Fibroblast of pulmonary artery (primary cell): Measurements from ENCODE around the gene RPL35A.

Experiments
- DNase-seq: peaks from one replicate; pipeline ENCODE4 v3.0.0-alpha.2; 2010; ENCODE audit warnings: low read depth
- H3K4me3 ChIP-seq: replicated peaks from 2 replicates; pipeline ENCODE4 v1.5.1; 2011; ENCODE audit warnings: low read depth, mild to moderate bottlenecking, control low read depth, low read length, moderate library complexity
- TF ChIP-seq, protein P1 (sequence below): IDR thresholded peaks from 2 replicates; pipeline ENCODE4 v1.5.1; 2011; ENCODE audit warnings: mild to moderate bottlenecking, control low read depth, low read length, inconsistent platforms; ENCODE audit errors: missing control alignments

RPL35A gene

DNA sequence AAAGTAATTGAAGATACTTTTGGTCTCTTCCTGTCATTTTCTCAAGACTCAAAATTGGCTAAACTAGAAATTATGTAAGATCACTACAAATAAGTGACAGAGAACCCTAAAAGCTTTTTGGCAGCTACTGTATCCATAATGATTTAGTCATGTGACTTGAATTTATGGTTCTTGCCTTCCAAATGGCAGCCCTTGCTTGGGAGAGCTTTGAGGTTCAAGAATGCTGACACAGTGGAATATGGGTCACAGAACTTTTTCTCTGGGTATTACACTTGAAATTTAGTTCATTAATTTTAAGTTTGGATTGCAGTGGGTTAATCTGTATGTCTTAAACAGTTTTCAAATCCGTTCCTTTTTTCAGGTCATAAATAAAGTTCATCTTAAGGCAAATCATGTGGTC, 24.0 kb downstream of the RPL35A start:
- no peak overlapping the region for H3K4me3 ChIP-seq
- DNase-seq = no peak
- TF ChIP-seq, protein P1, sequence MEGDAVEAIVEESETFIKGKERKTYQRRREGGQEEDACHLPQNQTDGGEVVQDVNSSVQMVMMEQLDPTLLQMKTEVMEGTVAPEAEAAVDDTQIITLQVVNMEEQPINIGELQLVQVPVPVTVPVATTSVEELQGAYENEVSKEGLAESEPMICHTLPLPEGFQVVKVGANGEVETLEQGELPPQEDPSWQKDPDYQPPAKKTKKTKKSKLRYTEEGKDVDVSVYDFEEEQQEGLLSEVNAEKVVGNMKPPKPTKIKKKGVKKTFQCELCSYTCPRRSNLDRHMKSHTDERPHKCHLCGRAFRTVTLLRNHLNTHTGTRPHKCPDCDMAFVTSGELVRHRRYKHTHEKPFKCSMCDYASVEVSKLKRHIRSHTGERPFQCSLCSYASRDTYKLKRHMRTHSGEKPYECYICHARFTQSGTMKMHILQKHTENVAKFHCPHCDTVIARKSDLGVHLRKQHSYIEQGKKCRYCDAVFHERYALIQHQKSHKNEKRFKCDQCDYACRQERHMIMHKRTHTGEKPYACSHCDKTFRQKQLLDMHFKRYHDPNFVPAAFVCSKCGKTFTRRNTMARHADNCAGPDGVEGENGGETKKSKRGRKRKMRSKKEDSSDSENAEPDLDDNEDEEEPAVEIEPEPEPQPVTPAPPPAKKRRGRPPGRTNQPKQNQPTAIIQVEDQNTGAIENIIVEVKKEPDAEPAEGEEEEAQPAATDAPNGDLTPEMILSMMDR = no peak

GRCh38 chr3:197975311-197975710, 25.3 kb downstream of the RPL35A start:
- TF ChIP-seq, protein P1 = no peak
- H3K4me3 ChIP-seq = no peak overlapping the region
- DNase-seq = no peak

GRCh38 chr3:197983076-197983475, 33.1 kb downstream of the RPL35A start:
- no peak overlapping the region for H3K4me3 ChIP-seq
- DNase-seq = no peak
- TF ChIP-seq, protein P1 = no peak

- TF ChIP-seq, protein P1 = no peak
- H3K4me3 ChIP-seq = no peak overlapping the region
- DNase-seq = no peak
Observed at GRCh38 chr3:197989651-197990050, 39.7 kb downstream of the RPL35A start.

DNA sequence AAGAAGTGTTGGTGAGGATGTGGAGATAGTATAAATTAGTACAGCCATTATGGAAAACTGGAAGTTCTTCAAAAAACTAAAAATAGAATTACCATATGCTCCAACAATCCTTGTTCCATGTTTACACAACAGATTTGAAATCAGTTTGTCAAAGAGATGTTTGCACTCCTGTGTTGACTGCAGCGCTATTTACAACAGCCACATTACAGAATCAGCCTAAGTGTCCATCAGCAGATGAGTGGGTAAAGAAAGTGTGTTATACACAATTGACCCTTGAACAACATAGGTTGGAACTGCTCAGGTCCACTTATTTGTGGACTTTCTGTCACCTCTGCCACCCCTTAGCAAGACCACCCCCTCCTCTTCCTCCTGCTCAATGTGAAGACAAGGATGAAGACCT, 44.7 kb downstream of the RPL35A start:
- no peak overlapping the region for H3K4me3 ChIP-seq
- no peak for DNase-seq
- TF ChIP-seq, protein P1 = no peak

GRCh38 chr3:197996855-197997254, 46.9 kb downstream of the RPL35A start:
- H3K4me3 ChIP-seq = no peak overlapping the region
- TF ChIP-seq, protein P1 = no peak
- no peak for DNase-seq

GRCh38 chr3:197997936-197998335, 47.9 kb downstream of the RPL35A start:
- H3K4me3 ChIP-seq = no peak overlapping the region
- no peak for DNase-seq
- TF ChIP-seq, protein P1 = no peak
